HEK293 (cell line): Measurements from ENCODE around the gene ROBO1.

Experiments used
- CTCF ChIA-PET: fragments of 350-600 bp; formaldehyde crosslinking; extraction: SDS; loops from one replicate; lab custom pipeline; 2021; ENCODE audit warnings: antibody characterized with exemption; lab: Yijun Ruan, JAX
- POLR2A ChIA-PET: fragments of 300-600 bp; formaldehyde crosslinking; extraction: SDS; loops from one replicate; lab custom pipeline; 2020; ENCODE audit warnings: antibody characterized with exemption, inconsistent platforms; lab: Yijun Ruan, JAX
- H3K27ac ChIP-seq: fragments of 200-500 bp; sonication (Bioruptor generic); 2 replicates; pipeline ENCODE4 v1.5.1; 2014; ENCODE audit warnings: low read depth, low read length, control low read depth, inconsistent platforms; ENCODE audit errors: extremely low read depth
- H3K36me3 ChIP-seq, 2 experiments: fragments of 200-500 bp in 1 of 2; sonication (Bioruptor generic) in 1 of 2; 1 replicate in 1 of 2; 2 replicates in 1 of 2; pipeline ENCODE4 v1.5.1; 2014 to 2017; ENCODE audit warnings: inconsistent platforms in 2 of 2, low read length in 2 of 2; ENCODE audit not compliant: control insufficient read depth in 2 of 2, insufficient read depth in 1 of 2
- H3K4me1 ChIP-seq: fragments of 200-500 bp; sonication (Bioruptor generic); 2 replicates; pipeline ENCODE4 v1.5.1; 2014; ENCODE audit warnings: mild to moderate bottlenecking, low read length, inconsistent platforms; ENCODE audit not compliant: control insufficient read depth, insufficient read depth
- H3K4me3 ChIP-seq: 2 replicates; pipeline ENCODE4 v1.5.1; 2011; ENCODE audit warnings: low read depth, mild to moderate bottlenecking, control low read depth, low read length, moderate library complexity
- H3K9me3 ChIP-seq: fragments of 200-500 bp; sonication (Bioruptor generic); 2 replicates; pipeline ENCODE4 v1.5.1; 2014; ENCODE audit warnings: low read depth, low read length, inconsistent platforms; ENCODE audit not compliant: control insufficient read depth, insufficient read depth
- GLI4 ChIP-seq: fragments of 450-650 bp; formaldehyde crosslinking; IDR thresholded peaks from 2 replicates; pipeline ENCODE4 v1.5.1; 2016; ENCODE audit warnings: missing biosample characterization, missing genetic modification characterization
- MEIS1 ChIP-seq: sonication (generic); formaldehyde crosslinking; IDR thresholded peaks from 2 replicates; pipeline ENCODE4 v1.8.1; 2022; ENCODE audit warnings: missing genetic modification reagents, mild to moderate bottlenecking, borderline replicate concordance
- PRDM10 ChIP-seq: fragments of 450-650 bp; formaldehyde crosslinking; IDR thresholded peaks from 2 replicates; pipeline ENCODE4 v1.5.1; 2016; ENCODE audit warnings: missing biosample characterization, missing genetic modification characterization
- REPIN1 ChIP-seq: fragments of 450-650 bp; formaldehyde crosslinking; IDR thresholded peaks from 2 replicates; pipeline ENCODE4 v1.5.1; 2017; ENCODE audit warnings: missing biosample characterization, missing genetic modification characterization, low read depth
- SALL2 ChIP-seq: fragments of 450-650 bp; formaldehyde crosslinking; IDR thresholded peaks from 2 replicates; pipeline ENCODE4 v1.5.0; 2017; ENCODE audit warnings: missing biosample characterization, mild to moderate bottlenecking, missing genetic modification characterization, borderline replicate concordance
- SP2 ChIP-seq: fragments of 450-650 bp; formaldehyde crosslinking; IDR thresholded peaks from 2 replicates; pipeline ENCODE4 v1.5.1; 2016; ENCODE audit warnings: missing biosample characterization, missing genetic modification characterization
- ZBTB17 ChIP-seq: fragments of 450-650 bp; formaldehyde crosslinking; IDR thresholded peaks from 2 replicates; pipeline ENCODE4 v1.5.1; 2016; ENCODE audit warnings: missing biosample characterization, missing genetic modification characterization
- ZBTB26 ChIP-seq: fragments of 450-650 bp; formaldehyde crosslinking; optimal IDR thresholded peaks from 2 replicates; pipeline ENCODE3; 2016; ENCODE audit warnings: missing biosample characterization, mild to moderate bottlenecking, missing genetic modification characterization
- ZFP3 ChIP-seq: fragments of 450-650 bp; formaldehyde crosslinking; IDR thresholded peaks from 2 replicates; pipeline ENCODE4 v1.5.1; 2016; ENCODE audit warnings: low read depth, missing biosample characterization, missing genetic modification characterization
- ZNF114 ChIP-seq: fragments of 450-650 bp; formaldehyde crosslinking; IDR thresholded peaks from 2 replicates; pipeline ENCODE4 v1.5.0; 2017; ENCODE audit warnings: missing biosample characterization, missing genetic modification characterization
- ZNF16 ChIP-seq: fragments of 450-650 bp; formaldehyde crosslinking; IDR thresholded peaks from 2 replicates; pipeline ENCODE4 v1.5.1; 2016; ENCODE audit warnings: low read depth, missing biosample characterization, missing genetic modification characterization
- ZNF24 ChIP-seq: fragments of 450-650 bp; formaldehyde crosslinking; IDR thresholded peaks from 2 replicates; pipeline ENCODE4 v1.5.1; 2016; ENCODE audit warnings: missing biosample characterization, missing genetic modification characterization
- ZNF26 ChIP-seq: fragments of 450-650 bp; formaldehyde crosslinking; IDR thresholded peaks from 2 replicates; pipeline ENCODE4 v1.5.1; 2016; ENCODE audit warnings: missing biosample characterization, missing genetic modification characterization
- ZNF292 ChIP-seq: fragments of 450-650 bp; formaldehyde crosslinking; IDR thresholded peaks from 2 replicates; pipeline ENCODE4 v1.5.1; 2016; ENCODE audit warnings: low read depth, missing biosample characterization, missing genetic modification characterization, borderline replicate concordance
- ZNF335 ChIP-seq: fragments of 450-650 bp; formaldehyde crosslinking; conservative IDR thresholded peaks from 2 replicates; pipeline ENCODE4 v1.5.1; 2016; ENCODE audit warnings: missing biosample characterization, missing genetic modification characterization
- ZNF341 ChIP-seq: fragments of 450-650 bp; formaldehyde crosslinking; IDR thresholded peaks from 2 replicates; pipeline ENCODE4; 2016; ENCODE audit warnings: low read depth, missing biosample characterization, missing genetic modification characterization
- ZNF404 ChIP-seq: fragments of 450-650 bp; formaldehyde crosslinking; IDR thresholded peaks from 2 replicates; pipeline ENCODE4 v1.5.1; 2017; ENCODE audit warnings: missing biosample characterization, missing genetic modification characterization
- ZNF449 ChIP-seq: fragments of 450-650 bp; formaldehyde crosslinking; IDR thresholded peaks from 2 replicates; pipeline ENCODE4 v1.5.1; 2017; ENCODE audit warnings: missing biosample characterization, mild to moderate bottlenecking, missing genetic modification characterization, moderate library complexity
- ZNF514 ChIP-seq: fragments of 450-650 bp; formaldehyde crosslinking; IDR thresholded peaks from 2 replicates; pipeline ENCODE4 v1.5.1; 2016; ENCODE audit warnings: missing biosample characterization, missing genetic modification characterization
- ZNF600 ChIP-seq: fragments of 450-650 bp; formaldehyde crosslinking; IDR thresholded peaks from 2 replicates; pipeline ENCODE4 v1.5.1; 2016; ENCODE audit warnings: missing biosample characterization, missing genetic modification characterization
- ZNF639 ChIP-seq: fragments of 450-650 bp; formaldehyde crosslinking; IDR thresholded peaks from 2 replicates; pipeline ENCODE4 v1.5.1; 2016; ENCODE audit warnings: missing biosample characterization, missing genetic modification characterization
- ZNF670 ChIP-seq: fragments of 450-650 bp; formaldehyde crosslinking; IDR thresholded peaks from 2 replicates; pipeline ENCODE4 v1.5.1; 2016; ENCODE audit warnings: missing biosample characterization, missing genetic modification characterization, low read depth
- ZNF792 ChIP-seq: fragments of 450-650 bp; formaldehyde crosslinking; IDR thresholded peaks from 2 replicates; pipeline ENCODE4 v1.5.1; 2016; ENCODE audit warnings: missing biosample characterization, missing genetic modification characterization
- ZSCAN16 ChIP-seq: fragments of 450-650 bp; formaldehyde crosslinking; IDR thresholded peaks from 2 replicates; pipeline ENCODE4 v1.5.1; 2016; ENCODE audit warnings: missing biosample characterization, missing genetic modification characterization
- ZXDB ChIP-seq: fragments of 450-650 bp; formaldehyde crosslinking; IDR thresholded peaks from 2 replicates; pipeline ENCODE4 v1.5.1; 2016; ENCODE audit warnings: missing biosample characterization, missing genetic modification characterization

ROBO1 gene

GRCh38 chr3:78995087-78995486 lies 772.7 kb downstream of the ROBO1 start:
- Histone ChIP-seq H3K4me1 (peaks cover 21% of the 10 kb centered on the region), H3K27ac (peak overlapping the region; percentile 75), H3K36me3 (no peaks in the 10 kb centered on the region), H3K4me3 (no peak overlapping the region), H3K9me3 (no peaks in the 10 kb centered on the region)
- TF ChIP-seq ZNF600 (tag by site-specific recombination), result peak; percentile 59; the same call in 1 of the 2 replicates
- TF ChIP-seq ZNF514 (tag by site-specific recombination), result no peak
- no peak for TF ChIP-seq ZNF26 (tag by site-specific recombination)
- TF ChIP-seq ZNF670 (tag by site-specific recombination), result no peak
- TF ChIP-seq PRDM10 (tag by site-specific recombination), result no peak; the same call in 1 of the 2 replicates
- TF ChIP-seq ZNF335 (tag by site-specific recombination), result 0 out of 2 replicates have a peak, but pooled peaks have one; percentile 8
- no peak for TF ChIP-seq ZNF449 (tag by site-specific recombination)
- TF ChIP-seq ZBTB17 (tag by site-specific recombination), result peak; percentile 59
- no peak for TF ChIP-seq ZNF114
- no peak for TF ChIP-seq SP2 (tag by site-specific recombination)
- CTCF ChIA-PET, result no interaction called here
- POLR2A ChIA-PET, result interaction anchor here (1.7 kb wide), 1 partner anchor 24 kb away, joined by 10 read pairs; no protein-coding TSS in a partner anchor

GRCh38 chr3:78994174-78995027 lies 773.4 kb downstream of the ROBO1 start:
- H3K27ac ChIP-seq, result peak overlapping the region; percentile 75
- H3K36me3 ChIP-seq, result no peaks in the 10 kb centered on the region
- peaks cover 21% of the 10 kb centered on the region for H3K4me1 ChIP-seq
- no peaks in the 10 kb centered on the region for H3K9me3 ChIP-seq
- ChIA-PET CTCF (interaction anchor here (1.0 kb wide), 1 partner anchor 264 kb away, joined by 3 read pairs; no protein-coding TSS in a partner anchor), POLR2A (interaction anchor here (1.7 kb wide), 1 partner anchor 25 kb away, joined by 10 read pairs; no protein-coding TSS in a partner anchor)
- H3K4me3 ChIP-seq, result peak overlapping the region; percentile 2
- peak; percentile 56 for TF ChIP-seq ZXDB (tag by site-specific recombination)
- no peak for TF ChIP-seq ZFP3 (tag by site-specific recombination)
- TF ChIP-seq ZSCAN16 (tag by site-specific recombination), result no peak
- no peak for TF ChIP-seq SALL2 (tag by site-specific recombination)
- TF ChIP-seq REPIN1 (tag by site-specific recombination), result no peak
- TF ChIP-seq ZNF341 (tag by site-specific recombination), result no peak
- no peak for TF ChIP-seq ZNF792 (tag by site-specific recombination)
- TF ChIP-seq ZNF24 (tag by site-specific recombination), result peak; percentile 85
- no peak for TF ChIP-seq ZBTB26 (tag by site-specific recombination)
- no peak for TF ChIP-seq ZNF404 (tag by site-specific recombination)
- TF ChIP-seq MEIS1, result no peak
- TF ChIP-seq ZNF292 (tag by site-specific recombination), result no peak
- peak; percentile 73 for TF ChIP-seq ZNF639 (tag by site-specific recombination)
- TF ChIP-seq ZNF16, result no peak
- no peak for TF ChIP-seq GLI4 (tag by site-specific recombination)
